NCI-H2029 (cell line): Measurements from ENCODE around the gene BFSP2.
"Not testable (repeated sequence)": the region's sequence is repeated elsewhere in the genome, so short reads cannot be mapped to it uniquely, and the experiment has no call there.

Experiments used
- DNase-seq: peaks from one replicate; lab custom pipeline; 2025; lab: John Stamatoyannopoulos, UW

The BFSP2 gene

DNA sequence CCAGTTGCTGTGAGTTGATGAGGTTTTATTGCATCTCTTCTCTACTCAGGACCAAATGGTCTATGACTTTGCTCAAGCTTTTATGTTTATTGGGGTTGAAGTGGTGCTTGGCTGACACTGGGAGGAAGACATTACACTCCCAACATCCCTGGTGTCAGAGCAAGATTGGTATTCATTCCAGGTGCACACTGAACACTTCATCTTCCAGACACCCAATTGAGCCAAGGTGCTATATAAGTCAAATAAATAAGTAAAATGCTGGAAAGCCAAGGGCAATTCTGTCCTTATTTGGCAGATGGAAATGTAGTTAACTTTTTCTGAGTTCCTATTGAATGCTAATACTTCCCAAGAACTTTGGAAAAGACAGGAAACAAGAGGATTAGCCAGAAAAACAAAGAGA lies 120.4 kb downstream of the BFSP2 start:
- no peak for DNase-seq

GRCh38 chr3:133520938-133521337 lies 121.1 kb downstream of the BFSP2 start:
- DNase-seq = not testable (repeated sequence)

DNA sequence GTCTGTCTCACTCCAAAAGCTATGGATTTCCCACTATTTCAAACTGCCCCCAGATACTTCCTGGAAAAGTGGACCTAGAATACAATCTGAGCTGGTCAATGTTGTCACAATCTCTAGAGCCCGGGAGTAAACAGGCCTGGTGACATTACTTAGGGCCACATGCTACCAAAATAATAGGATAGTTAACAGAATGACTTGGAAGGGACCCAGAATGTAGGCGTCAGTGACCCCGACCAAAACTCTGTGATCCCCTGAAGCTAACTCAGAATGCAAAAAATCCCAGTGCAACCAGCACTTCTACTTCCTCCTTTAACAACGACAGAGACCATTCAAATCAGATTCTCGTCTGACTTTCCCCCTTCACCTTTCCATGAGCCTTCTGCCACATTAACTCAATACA lies 122.1 kb downstream of the BFSP2 start:
- no peak for DNase-seq

- DNase-seq = not testable (repeated sequence)
Observed at GRCh38 chr3:133523758-133524157, 123.9 kb downstream of the BFSP2 start.
